HFF-Myc (cell line): ENCODE results near the gene GIPC1.
"Not testable (repeated sequence)": the region's sequence is repeated elsewhere in the genome, so short reads cannot be mapped to it uniquely, and the experiment has no call there.

Experiments
- DNase-seq: peaks from one replicate; pipeline ENCODE4 v3.0.0-alpha.2; 2011; ENCODE audit warnings: low read depth; ENCODE audit errors: extremely low read depth
- H3K4me3 ChIP-seq: replicated peaks from 2 replicates; pipeline ENCODE4 v1.5.1; 2011; ENCODE audit warnings: low read depth, mild to moderate bottlenecking, control low read depth, low read length
- CTCF ChIP-seq: IDR thresholded peaks from 2 replicates; pipeline ENCODE4 v1.5.1; 2012; ENCODE audit warnings: mild to moderate bottlenecking, low read depth, low read length, control low read depth; ENCODE audit errors: missing control alignments

Gene GIPC1

GRCh38 chr19:14467816-14468215 lies 28.1 kb downstream of the GIPC1 start:
- H3K4me3 ChIP-seq, result no peak overlapping the region
- peak; percentile 10 for TF ChIP-seq CTCF
- DNase-seq, result no peak

- no peak for TF ChIP-seq CTCF
- DNase-seq, result no peak
- no peak overlapping the region for H3K4me3 ChIP-seq
These were observed 28.5 kb downstream of the GIPC1 start for GRCh38 chr19:14467391-14467790.

- no peak for DNase-seq
- TF ChIP-seq CTCF, result no peak
- no peak overlapping the region for H3K4me3 ChIP-seq
These were observed 32.2 kb downstream of the GIPC1 start for GRCh38 chr19:14463747-14464146.

- DNase-seq, H3K4me3 ChIP-seq: not testable (repeated sequence)
These were observed 33.5 kb downstream of the GIPC1 start for GRCh38 chr19:14462401-14462800.

GRCh38 chr19:14460935-14461334 lies 35.0 kb downstream of the GIPC1 start:
- no peak overlapping the region for H3K4me3 ChIP-seq
- DNase-seq, result no peak
- no peak for TF ChIP-seq CTCF

- no peak for TF ChIP-seq CTCF
- no peak for DNase-seq
- H3K4me3 ChIP-seq, result no peak overlapping the region
These were observed 36.2 kb downstream of the GIPC1 start for GRCh38 chr19:14459703-14460102.

- DNase-seq, H3K4me3 ChIP-seq: not testable (repeated sequence)
These were observed 43.6 kb downstream of the GIPC1 start for GRCh38 chr19:14452303-14452702.

GRCh38 chr19:14450876-14451275 lies 45.1 kb downstream of the GIPC1 start:
- TF ChIP-seq CTCF, result no peak
- DNase-seq, result no peak
- H3K4me3 ChIP-seq, result no peak overlapping the region
